BJ (cell line): ENCODE data around the gene SNX27. TPM values are rescaled to one million over a fixed set of nuclear protein-coding genes. Genes with fewer than 3 reads are reported as not detected.

Experiments
- CTCF ChIA-PET: fragments of 350-600 bp; formaldehyde crosslinking; extraction: SDS; loops from one replicate; lab custom pipeline; 2021; ENCODE audit warnings: antibody characterized with exemption, inconsistent platforms; lab: Yijun Ruan, JAX
- POLR2A ChIA-PET: fragments of 300-600 bp; sonication (Branson Sonifier 250); formaldehyde crosslinking; extraction: SDS; loops from one replicate; lab custom pipeline; 2021; ENCODE audit warnings: antibody characterized with exemption; lab: Charles Lee
- DNase-seq: peaks from one replicate; pipeline ENCODE4 v3.0.0-alpha.2; 2011; ENCODE audit warnings: low read depth
- H3K27me3 ChIP-seq: 2 replicates; pipeline ENCODE4 v1.6.0; 2011; ENCODE audit warnings: low read length; ENCODE audit not compliant: control insufficient read depth, insufficient read depth
- H3K36me3 ChIP-seq: 2 replicates; pipeline ENCODE4 v1.5.1; 2011; ENCODE audit warnings: low read length; ENCODE audit not compliant: control insufficient read depth, insufficient read depth
- H3K4me3 ChIP-seq: 2 replicates; pipeline ENCODE4 v1.5.1; 2011; ENCODE audit warnings: low read depth, mild to moderate bottlenecking, control low read depth, low read length
- polyA plus RNA-seq: library from polyadenylated mRNA; depleted of rRNA; stranded (reverse); fragments of >200 nt; gene quantifications from 2 replicates; pipeline ENCODE4 v1.2.3, GENCODE V29; 2011
- TF ChIP-seq, protein P1 (sequence below): IDR thresholded peaks from 2 replicates; pipeline ENCODE4 v1.5.1; 2011; ENCODE audit warnings: low read depth, mild to moderate bottlenecking, control low read depth, inconsistent platforms, low read length, moderate library complexity; ENCODE audit not compliant: insufficient read depth

SNX27 gene
- polyA plus RNA-seq, 1 experiment = 7.0 TPM

DNA sequence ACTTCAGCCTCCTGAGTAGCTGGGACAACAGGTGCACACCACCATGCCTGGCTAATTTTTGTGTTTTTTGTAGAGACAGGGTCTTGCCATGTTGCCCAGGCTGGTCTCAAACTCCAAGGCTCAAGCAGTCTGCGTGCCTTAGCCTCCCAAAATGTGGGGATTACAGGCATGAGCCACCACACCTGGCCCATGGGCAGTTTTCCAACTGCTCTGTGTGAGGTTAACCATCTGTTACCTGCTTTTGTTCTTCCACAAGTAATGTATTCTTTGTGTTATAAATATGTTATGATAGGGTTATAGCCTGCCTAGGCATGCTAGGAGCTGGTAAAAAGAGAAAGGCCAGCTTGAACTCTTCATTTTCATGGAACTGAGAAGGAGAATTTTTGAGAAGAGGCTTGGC, 41.0 kb upstream of the SNX27 start:
- Histone ChIP-seq H3K27me3 (no peaks in the 10 kb centered on the region), H3K36me3 (peaks cover 26% of the 10 kb centered on the region), H3K4me3 (no peak overlapping the region)
- TF ChIP-seq, protein P1, sequence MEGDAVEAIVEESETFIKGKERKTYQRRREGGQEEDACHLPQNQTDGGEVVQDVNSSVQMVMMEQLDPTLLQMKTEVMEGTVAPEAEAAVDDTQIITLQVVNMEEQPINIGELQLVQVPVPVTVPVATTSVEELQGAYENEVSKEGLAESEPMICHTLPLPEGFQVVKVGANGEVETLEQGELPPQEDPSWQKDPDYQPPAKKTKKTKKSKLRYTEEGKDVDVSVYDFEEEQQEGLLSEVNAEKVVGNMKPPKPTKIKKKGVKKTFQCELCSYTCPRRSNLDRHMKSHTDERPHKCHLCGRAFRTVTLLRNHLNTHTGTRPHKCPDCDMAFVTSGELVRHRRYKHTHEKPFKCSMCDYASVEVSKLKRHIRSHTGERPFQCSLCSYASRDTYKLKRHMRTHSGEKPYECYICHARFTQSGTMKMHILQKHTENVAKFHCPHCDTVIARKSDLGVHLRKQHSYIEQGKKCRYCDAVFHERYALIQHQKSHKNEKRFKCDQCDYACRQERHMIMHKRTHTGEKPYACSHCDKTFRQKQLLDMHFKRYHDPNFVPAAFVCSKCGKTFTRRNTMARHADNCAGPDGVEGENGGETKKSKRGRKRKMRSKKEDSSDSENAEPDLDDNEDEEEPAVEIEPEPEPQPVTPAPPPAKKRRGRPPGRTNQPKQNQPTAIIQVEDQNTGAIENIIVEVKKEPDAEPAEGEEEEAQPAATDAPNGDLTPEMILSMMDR = no peak
- no peak for DNase-seq
- CTCF ChIA-PET = interaction anchor here (1.0 to 1.2 kb wide), 2 partner anchors 9 to 37 kb away, joined by 3 read pairs; no protein-coding TSS in a partner anchor
- POLR2A ChIA-PET = no interaction called here

DNA sequence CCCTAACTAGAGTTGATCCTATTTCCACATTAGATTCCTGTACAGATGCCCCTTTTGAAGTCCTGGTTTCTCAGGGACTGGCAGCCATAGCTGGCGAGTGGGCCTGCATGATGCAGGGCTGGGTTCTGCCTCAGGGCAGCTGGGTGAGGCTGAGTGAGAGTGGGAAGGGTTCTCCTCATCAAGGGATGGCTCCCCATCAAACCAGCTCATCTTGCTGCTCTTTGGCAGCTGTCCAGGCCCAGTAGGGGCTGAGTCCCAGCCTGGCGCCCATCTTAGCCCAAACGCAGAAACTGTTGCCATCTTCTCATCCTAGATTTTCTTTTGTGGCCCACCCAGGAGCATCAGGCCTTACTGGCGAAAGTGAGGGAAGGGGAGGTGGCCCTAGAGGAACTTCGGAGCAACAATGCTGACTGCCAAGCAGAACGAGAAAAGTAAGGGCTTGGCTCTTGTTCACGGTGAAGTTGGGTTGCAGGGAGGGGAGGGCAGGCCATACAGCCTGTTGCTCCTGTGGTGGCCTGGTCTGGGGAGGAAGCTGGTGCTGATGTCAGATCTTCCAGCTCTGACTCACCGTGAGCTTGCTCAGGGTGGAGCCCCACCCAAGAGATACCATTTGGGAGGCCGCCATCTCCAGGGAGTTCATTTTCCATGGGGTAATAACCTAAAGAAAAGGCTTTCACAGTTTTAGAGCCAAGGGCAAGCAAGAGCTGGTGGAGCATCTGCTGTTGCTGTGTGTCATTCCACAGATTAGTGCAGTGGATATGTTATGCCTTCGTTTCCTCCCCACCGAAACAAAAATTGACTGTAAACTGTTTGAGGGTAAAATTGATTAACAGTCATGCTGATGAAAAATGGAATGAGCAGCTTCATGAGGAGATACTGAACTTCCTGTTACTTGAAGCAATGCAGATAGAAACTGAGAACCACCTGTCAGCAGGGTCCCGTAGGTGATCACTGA, 37.0 kb upstream of the SNX27 start:
- POLR2A ChIA-PET = no interaction called here
- Histone ChIP-seq H3K27me3 (no peaks in the 10 kb centered on the region), H3K36me3 (peaks cover 24% of the 10 kb centered on the region), H3K4me3 (no peak overlapping the region)
- no peak for DNase-seq
- CTCF ChIA-PET = interaction anchor here (2.8 kb wide), 1 partner anchor 19 kb away, joined by 9 read pairs; no protein-coding TSS in a partner anchor
- TF ChIP-seq, protein P1 = no peak

DNA sequence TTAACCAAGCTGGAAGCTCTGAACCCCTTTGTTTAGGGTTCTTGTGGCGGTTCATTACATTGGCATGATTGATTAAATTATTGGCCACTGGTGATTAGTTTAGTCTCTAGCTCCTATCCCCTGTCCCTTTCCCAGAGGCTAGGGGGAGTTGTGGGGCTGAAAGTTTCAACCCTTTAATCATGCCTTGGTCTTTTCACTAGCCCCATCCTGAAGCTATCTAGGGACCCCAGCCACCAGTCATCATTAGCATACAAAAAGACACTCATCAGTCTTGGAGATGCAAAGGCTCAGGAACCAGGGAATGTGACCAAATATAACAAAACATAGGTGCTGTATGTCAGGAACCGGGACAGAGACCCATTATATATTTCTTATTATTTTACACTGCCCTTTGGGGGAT, 34.7 kb upstream of the SNX27 start:
- TF ChIP-seq, protein P1 = no peak
- ChIA-PET CTCF (interaction anchor here (1.0 kb wide), 1 partner anchor 17 kb away, joined by 4 read pairs; no protein-coding TSS in a partner anchor), POLR2A (no interaction called here)
- H3K36me3 ChIP-seq = peaks cover 27% of the 10 kb centered on the region
- no peaks in the 10 kb centered on the region for H3K27me3 ChIP-seq
- no peak for DNase-seq
- H3K4me3 ChIP-seq = no peak overlapping the region

DNA sequence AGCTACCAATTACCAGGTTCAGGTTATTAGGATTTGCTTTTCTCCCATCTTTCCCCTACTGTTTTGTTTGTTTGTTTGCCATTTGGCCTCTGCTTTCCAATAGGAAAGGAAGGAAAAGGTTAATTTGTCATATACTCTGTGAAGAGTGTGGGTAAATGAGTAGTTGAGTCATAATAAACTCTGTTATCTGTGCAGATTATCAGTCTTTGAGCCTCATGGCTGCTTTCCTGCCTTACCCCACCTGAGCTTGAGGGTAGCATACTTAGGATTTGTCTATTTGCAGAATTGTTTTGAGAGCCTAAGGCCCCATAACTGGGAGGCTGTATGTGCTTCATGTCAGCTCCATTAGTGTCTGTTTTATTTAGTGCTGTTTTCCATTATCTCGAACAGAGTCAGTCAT, 32.9 kb upstream of the SNX27 start:
- Histone ChIP-seq H3K4me3 (no peak overlapping the region), H3K36me3 (peaks cover 21% of the 10 kb centered on the region), H3K27me3 (no peaks in the 10 kb centered on the region)
- ChIA-PET POLR2A (no interaction called here), CTCF (interaction anchor here (1.1 kb wide), 3 partner anchors 13 to 156 kb away, joined by 3 read pairs; no protein-coding TSS in a partner anchor)
- TF ChIP-seq, protein P1 = no peak
- DNase-seq = no peak
